Measurements from ENCODE around the gene RIPOR2. TPM values are rescaled to one million over a fixed set of nuclear protein-coding genes. Genes with fewer than 3 reads are reported as not detected.

Gene RIPOR2
- total and polyA plus RNA-seq, 11 donors = 0.76 to 14.2 (median 4.2) TPM

DNA sequence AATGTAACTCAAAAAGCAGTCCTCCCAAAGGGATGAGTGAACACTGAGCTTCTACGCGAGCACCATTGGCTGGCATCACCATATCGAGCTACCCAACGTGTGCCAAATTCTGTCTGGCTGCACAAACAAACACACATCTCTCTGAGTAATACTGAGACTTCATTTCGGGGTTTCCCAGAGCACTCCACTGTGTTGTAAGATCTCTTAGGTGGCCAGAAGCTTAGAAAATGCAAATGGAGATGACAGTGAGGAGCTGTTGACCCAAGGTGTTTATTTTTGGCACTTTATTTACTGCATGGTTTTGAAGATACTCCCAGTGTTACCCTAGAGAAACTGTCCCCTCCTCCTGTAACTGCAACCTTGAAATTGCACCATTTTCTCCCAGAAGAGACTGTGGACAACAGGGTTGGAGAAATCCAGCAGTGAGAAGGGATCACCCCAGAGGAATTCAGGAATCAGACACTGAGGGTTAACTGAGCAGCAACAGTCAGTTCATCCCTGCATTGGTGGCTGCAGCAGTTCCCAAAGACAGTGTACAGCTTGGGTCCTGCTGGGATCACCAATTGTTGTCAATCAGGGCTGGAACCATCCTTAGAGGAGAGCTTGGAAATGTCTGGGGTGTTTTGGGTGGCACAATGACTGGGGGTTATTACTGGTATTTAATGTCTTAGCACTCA lies 1.0 kb upstream of the RIPOR2 start:
- Histone ChIP-seq H3K27me3 (no peaks in the 10 kb centered on the region), H3K27ac (peak overlapping the region in 1 of 12 donors; percentile 83), H3K4me3 (peak overlapping the region in 1 of 12 donors; percentile 58), H3K36me3 (no peaks in the 10 kb centered on the region), H3K9me3 (no peaks in the 10 kb centered on the region), H3K4me1 (peaks cover 0 to 53% (median 3%) of the 10 kb centered on the region in 12 donors)
- intact Hi-C loops (cut with DNase I) = loop anchor here in 1 of 10 donors (10.0 kb wide), 1 partner anchor 82 kb away; no protein-coding TSS in a partner anchor
- DNase-seq (no peak), ATAC-seq (no peak)
- no peak for TF ChIP-seq CTCF (IDR thresholded peaks at IDR 0.05)
- no peak for TF ChIP-seq POLR2A (IDR thresholded peaks at IDR 0.05)
- 83 to 94% (median 87%) methylated on average over 5 of the region's 5 CpGs for WGBS, 4 donors

DNA sequence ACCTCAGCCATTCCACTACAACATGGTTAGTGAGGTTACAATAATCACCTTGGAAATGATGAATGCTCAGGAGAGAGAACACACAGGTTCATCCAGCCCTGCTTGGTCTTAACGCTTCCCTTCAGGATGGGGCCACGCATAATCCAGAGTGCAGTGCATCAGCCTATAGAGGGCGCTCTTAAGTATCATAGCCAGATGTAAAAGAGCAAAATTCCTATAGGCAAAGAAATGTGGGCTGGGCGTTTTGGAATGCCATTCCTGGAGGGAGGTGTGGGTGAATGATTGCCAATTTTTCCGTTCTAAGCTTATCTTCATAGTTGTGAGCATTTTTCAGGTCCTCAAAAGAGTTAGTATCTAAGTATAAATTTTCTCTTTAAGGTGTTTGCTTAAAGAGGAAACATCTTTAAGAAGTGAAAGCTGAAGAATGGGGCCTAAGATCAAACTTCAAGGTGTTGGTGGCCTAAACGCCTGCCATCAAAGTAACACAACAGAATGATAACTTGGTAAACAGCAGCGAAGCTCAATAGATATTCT lies 1.8 kb downstream of the RIPOR2 start:
- intact Hi-C loops (cut with DNase I) = loop anchor here in 1 of 10 donors (10.0 kb wide), 1 partner anchor 79 kb away; no protein-coding TSS in a partner anchor
- 67 to 76% (median 73%) methylated on average over 7 of the region's 7 CpGs for WGBS, 4 donors
- Histone ChIP-seq H3K27ac (peak overlapping the region in 1 of 12 donors; percentile 83), H3K36me3 (no peaks in the 10 kb centered on the region), H3K27me3 (no peaks in the 10 kb centered on the region), H3K9me3 (no peaks in the 10 kb centered on the region), H3K4me1 (peaks cover 5 to 57% (median 23%) of the 10 kb centered on the region in 12 donors), H3K4me3 (peak overlapping the region in 2 of 12 donors; percentile 22 to 58)
- TF ChIP-seq POLR2A (IDR thresholded peaks at IDR 0.05) = no peak
- peak in 8 of 12 donors; percentile 6 to 61 (median 38) for TF ChIP-seq CTCF (IDR thresholded peaks at IDR 0.05)
- DNase-seq (no peak), ATAC-seq (no peak)

- no peaks in the 10 kb centered on the region for H3K9me3 ChIP-seq
- H3K4me3 ChIP-seq = peak overlapping the region in 2 of 12 donors; percentile 22 to 58
- H3K36me3 ChIP-seq = no peaks in the 10 kb centered on the region
- intact Hi-C loops (cut with DNase I) = loop anchor here in 1 of 10 donors (10.0 kb wide), 1 partner anchor 78 kb away; no protein-coding TSS in a partner anchor
- 79 to 86% (median 80%) methylated on average over 3 of the region's 3 CpGs for WGBS, 4 donors
- H3K27me3 ChIP-seq = no peaks in the 10 kb centered on the region
- no peak for TF ChIP-seq CTCF (IDR thresholded peaks at IDR 0.05)
- TF ChIP-seq POLR2A (IDR thresholded peaks at IDR 0.05) = no peak
- ATAC-seq = no peak
- H3K27ac ChIP-seq = peak overlapping the region in 1 of 12 donors; percentile 83
- no peak for DNase-seq
- peaks cover 5 to 64% (median 25%) of the 10 kb centered on the region in 12 donors for H3K4me1 ChIP-seq
Observed at GRCh38 chr6:24933266-24933665, 2.5 kb downstream of the RIPOR2 start.

GRCh38 chr6:24932832-24933231 lies 2.9 kb downstream of the RIPOR2 start:
- 75 to 79% (median 78%) methylated on average over 3 of the region's 3 CpGs for WGBS, 4 donors
- TF ChIP-seq CTCF (IDR thresholded peaks at IDR 0.05) (no peak), POLR2A (IDR thresholded peaks at IDR 0.05) (no peak)
- H3K27ac ChIP-seq = peak overlapping the region in 1 of 12 donors; percentile 83
- peak overlapping the region in 1 of 12 donors; percentile 58 for H3K4me3 ChIP-seq
- no peak for DNase-seq
- intact Hi-C loops (cut with DNase I) = loop anchor here in 1 of 10 donors (10.0 kb wide), 1 partner anchor 78 kb away; no protein-coding TSS in a partner anchor
- no peaks in the 10 kb centered on the region for H3K36me3 ChIP-seq
- no peak for ATAC-seq
- no peaks in the 10 kb centered on the region for H3K27me3 ChIP-seq
- H3K9me3 ChIP-seq = no peaks in the 10 kb centered on the region
- peaks cover 5 to 68% (median 25%) of the 10 kb centered on the region in 12 donors for H3K4me1 ChIP-seq
